ENCODE results near the gene SLC16A5.

- TF ChIP-seq CTCF (IDR thresholded peaks at IDR 0.05; ENCODE audit: low read length) (no peak), EZH2 (IDR thresholded peaks at IDR 0.05; ENCODE audit: borderline replicate concordance, low read length) (no peak)
Measured at GRCh38 chr17:75091855-75092327, 4.1 kb downstream of the SLC16A5 start.
